Inflammatory macrophage treated with lipopolysaccharide for 1 hour (primary cell): ENCODE results near the gene PCDHGA7.
"Not testable (repeated sequence)": the region's sequence is repeated elsewhere in the genome, so short reads cannot be mapped to it uniquely, and the experiment has no call there.

Experiments used
- DNase-seq, 2 donors: peaks; one replicate each; pipeline ENCODE4 v3.0.0-alpha.2; 2020 to 2022

Gene PCDHGA7

DNA sequence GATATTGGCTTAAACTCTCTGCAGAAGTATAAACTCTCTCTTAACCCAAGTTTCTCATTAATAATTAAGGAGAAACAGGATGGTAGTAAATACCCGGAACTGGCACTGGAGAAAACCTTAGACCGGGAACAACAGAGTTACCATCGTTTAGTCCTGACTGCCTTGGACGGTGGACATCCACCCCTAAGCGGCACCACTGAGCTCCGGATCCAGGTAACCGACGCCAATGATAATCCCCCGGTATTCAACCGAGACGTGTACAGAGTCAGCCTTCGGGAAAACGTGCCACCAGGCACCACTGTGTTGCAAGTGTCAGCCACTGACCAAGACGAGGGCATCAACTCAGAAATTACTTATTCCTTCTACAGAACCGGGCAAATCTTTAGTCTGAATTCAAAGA, 16.1 kb downstream of the PCDHGA7 start:
- DNase-seq, result no peak

- DNase-seq, result no peak
Measured at GRCh38 chr5:141399555-141400258, 17.2 kb downstream of the PCDHGA7 start.

DNA sequence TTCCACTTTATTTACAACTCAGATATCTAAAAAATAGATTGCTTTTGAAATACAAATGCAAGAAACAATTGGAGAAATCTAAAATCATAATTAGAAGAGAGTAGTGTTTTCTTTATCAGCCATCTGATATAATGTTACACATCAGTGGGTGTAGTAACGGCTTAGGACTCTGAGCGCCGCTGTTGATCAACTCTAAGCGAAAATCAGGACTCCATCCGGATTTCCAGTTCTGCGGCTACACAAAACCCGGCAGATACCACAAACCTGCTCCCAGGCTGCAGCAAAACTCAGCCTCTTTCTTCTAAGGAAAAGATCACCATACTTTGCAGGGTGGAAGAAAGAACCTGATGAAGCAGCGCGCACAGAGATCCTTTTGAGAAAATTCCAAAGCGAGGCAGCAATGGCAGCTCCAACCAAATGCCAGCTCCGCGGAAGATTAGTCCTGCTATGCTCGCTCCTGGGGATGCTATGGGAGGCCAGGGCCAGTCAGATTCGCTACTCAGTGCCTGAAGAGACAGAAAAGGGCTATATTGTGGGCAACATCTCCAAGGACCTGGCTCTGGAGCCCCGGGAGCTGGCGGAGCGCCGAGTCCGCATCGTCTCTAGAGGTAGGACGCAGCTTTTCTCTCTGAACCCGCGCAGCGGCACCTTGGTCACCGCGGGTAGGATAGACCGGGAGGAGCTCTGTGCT, 20.2 kb downstream of the PCDHGA7 start, which contains the start of gene PCDHGA9:
PCDHGA9 (plus strand) TSS at position 226 of the 691 bp plus-strand sequence; CDS start at position 401, 175 bp downstream.
- peak; percentile 11 to 36 for DNase-seq

DNA sequence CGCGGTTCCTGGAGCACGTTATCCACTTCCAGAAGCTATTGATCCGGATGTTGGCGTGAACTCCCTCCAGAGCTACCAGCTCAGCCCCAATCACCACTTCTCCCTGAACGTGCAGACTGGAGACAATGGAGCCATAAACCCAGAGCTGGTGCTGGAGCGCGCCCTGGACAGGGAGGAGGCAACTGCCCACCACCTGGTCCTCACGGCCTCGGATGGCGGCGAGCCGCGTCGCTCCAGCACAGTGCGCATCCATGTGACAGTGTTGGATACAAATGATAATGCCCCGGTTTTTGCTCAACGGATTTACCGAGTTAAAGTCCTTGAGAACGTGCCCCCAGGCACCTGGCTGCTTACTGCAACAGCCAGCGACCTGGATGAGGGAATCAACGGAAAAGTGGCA, 20.8 kb downstream of the PCDHGA7 start:
- no peak for DNase-seq

DNA sequence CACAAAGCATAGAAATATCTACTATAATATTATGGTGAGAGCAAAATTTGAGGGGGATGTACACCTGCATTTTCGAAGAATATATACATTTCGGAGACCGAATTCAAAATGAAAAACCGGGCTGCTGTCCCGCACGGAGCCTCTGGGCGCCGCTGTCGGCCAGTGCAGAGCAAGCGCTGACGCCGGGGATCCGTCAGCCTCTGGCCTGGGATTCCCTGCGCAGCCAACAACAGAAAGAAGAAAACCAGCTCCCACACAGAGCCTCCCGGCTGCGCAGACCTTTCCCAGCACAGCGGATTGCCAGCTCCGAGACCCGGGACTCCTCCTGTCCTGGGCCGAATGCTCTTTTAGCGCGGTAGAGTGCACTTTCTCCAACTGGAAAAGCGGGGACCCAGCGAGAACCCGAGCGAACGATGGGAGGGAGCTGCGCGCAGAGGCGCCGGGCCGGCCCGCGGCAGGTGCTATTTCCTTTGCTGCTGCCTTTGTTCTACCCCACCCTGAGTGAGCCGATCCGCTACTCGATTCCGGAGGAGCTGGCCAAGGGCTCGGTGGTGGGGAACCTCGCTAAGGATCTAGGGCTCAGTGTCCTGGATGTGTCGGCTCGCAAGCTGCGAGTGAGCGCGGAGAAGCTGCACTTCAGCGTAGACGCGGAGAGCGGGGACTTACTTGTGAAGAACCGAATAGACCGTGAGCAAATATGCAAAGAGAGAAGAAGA, 25.4 kb downstream of the PCDHGA7 start, which contains the start of gene PCDHGB6:
PCDHGB6 (plus strand) TSS at position 232 of the 716 bp plus-strand sequence; CDS start at position 414, 182 bp downstream.
- peak; percentile 43 to 54 for DNase-seq

GRCh38 chr5:141409598-141410306, 27.2 kb downstream of the PCDHGA7 start:
- DNase-seq, result no peak

GRCh38 chr5:141411575-141411974, 29.0 kb downstream of the PCDHGA7 start:
- DNase-seq, result no peak

- DNase-seq, result peak; percentile 51 to 64
Measured at GRCh38 chr5:141412854-141413539, 30.5 kb downstream of the PCDHGA7 start, which contains the start of gene PCDHGA10. PCDHGA10 (plus strand) TSS chr5:141412987; CDS start chr5:141413176, 189 bp downstream.

- no peak for DNase-seq
Measured at GRCh38 chr5:141413540-141414069, 31.1 kb downstream of the PCDHGA7 start.

DNA sequence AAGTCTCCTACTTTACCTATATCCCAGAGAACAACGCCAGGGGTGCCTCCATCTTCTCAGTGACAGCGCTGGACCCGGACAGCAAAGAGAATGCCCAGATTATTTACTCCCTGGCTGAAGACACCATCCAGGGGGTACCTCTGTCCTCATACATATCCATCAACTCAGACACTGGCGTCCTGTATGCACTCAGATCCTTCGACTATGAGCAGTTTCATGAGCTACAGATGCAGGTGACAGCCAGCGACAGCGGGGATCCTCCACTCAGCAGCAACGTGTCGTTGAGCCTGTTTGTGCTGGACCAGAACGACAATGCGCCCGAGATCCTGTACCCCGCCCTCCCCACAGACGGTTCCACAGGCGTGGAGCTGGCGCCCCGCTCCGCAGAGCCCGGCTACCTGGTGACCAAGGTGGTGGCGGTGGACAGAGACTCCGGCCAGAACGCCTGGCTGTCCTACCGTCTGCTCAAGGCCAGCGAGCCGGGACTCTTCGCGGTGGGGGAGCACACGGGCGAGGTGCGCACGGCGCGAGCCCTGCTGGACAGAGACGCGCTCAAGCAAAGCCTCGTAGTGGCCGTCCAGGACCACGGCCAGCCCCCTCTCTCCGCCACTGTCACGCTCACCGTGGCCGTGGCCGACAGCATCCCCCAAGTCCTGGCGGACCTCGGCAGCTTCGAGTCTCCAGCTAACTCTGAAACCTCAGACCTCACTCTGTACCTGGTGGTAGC, 32.2 kb downstream of the PCDHGA7 start:
- not testable (repeated sequence) for DNase-seq

DNA sequence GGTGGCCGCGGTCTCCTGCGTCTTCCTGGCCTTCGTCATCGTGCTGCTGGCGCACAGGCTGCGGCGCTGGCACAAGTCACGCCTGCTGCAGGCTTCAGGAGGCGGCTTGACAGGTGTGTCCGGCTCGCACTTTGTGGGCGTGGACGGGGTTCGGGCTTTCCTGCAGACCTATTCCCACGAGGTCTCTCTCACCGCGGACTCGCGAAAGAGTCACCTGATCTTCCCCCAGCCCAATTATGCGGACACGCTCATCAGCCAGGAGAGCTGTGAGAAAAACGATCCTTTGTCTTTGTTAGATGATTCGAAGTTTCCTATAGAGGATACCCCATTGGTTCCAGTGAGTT, 32.7 kb downstream of the PCDHGA7 start:
- not testable (repeated sequence) for DNase-seq

DNA sequence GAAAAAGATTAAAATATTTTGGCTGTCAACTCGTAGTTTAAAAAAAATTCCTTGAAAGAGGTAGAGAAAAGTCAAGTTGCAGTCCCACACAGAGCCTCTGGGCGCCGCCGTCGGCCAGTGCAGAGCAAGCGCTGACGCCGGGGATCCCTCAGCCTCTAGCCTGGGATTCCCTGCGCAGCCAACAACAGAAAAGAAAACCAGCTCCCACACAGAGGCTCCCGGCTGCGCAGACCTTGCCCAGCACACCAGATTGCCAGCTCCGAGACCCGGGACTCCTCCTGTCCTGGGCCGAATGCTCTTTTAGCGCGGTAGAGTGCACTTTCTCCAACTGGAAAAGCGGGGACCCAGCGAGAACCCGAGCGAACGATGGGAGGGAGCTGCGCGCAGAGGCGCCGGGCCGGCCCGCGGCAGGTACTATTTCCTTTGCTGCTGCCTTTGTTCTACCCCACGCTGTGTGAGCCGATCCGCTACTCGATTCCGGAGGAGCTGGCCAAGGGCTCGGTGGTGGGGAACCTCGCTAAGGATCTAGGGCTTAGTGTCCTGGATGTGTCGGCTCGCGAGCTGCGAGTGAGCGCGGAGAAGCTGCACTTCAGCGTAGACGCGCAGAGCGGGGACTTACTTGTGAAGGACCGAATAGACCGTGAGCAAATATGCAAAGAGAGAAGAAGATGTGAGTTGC, 35.1 kb downstream of the PCDHGA7 start, which contains the start of gene PCDHGB7:
PCDHGB7 (plus strand) TSS at position 184 of the 679 bp plus-strand sequence; CDS start at position 367, 183 bp downstream.
- DNase-seq, result peak; percentile 72 to 82

DNA sequence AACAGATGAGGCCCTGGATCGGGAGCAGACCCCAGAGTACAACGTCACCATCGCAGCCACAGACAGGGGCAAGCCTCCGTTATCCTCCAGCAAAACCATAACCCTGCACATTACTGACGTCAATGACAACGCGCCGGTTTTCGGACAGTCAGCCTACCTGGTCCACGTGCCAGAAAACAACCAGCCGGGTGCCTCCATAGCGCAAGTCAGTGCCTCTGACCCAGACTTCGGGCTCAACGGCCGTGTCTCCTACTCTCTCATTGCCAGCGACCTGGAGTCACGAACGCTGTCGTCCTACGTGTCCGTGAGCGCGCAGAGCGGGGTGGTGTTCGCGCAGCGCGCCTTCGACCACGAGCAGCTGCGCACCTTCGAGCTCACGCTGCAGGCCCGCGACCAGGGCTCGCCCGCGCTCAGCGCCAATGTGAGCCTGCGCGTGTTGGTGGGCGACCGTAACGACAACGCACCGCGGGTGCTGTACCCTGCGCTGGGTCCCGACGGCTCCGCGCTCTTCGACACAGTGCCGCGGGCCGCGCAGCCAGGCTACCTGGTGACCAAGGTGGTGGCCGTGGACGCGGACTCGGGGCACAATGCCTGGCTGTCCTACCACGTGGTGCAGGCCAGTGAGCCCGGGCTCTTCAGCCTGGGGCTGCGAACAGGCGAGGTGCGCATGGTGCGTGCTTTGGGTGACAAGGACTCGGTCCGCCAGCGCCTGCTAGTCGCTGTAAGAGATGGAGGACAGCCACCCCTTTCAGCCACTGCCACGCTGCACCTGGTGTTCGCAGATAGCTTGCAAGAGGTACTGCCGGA, 36.7 kb downstream of the PCDHGA7 start:
- no peak for DNase-seq

DNA sequence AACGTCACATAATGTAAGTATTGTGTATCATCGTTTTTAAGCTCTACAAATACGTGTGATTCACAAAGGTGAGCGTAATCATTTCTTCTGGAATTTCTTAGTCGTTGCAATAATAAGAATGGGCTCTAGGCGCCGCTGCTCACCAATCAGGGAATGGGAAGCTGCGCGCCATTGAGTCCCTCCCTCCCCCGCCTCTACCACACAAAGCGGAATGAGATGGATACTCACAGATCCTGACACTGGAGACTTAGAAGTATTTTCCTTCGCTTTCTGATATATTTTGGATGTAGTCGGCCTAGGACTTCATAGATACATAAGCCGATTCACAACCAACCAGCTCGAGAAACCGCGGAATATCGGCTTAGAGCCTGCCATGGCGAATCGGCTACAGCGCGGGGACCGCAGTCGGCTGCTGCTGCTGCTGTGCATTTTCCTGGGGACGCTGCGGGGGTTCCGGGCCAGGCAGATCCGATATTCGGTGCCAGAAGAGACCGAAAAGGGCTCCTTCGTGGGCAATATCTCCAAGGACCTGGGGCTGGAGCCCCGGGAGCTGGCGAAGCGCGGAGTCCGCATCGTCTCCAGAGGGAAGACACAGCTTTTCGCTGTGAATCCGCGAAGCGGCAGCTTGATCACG, 38.4 kb downstream of the PCDHGA7 start, which contains the start of gene PCDHGA11:
PCDHGA11 (plus strand) TSS at position 197 of the 634 bp plus-strand sequence; CDS start at position 374, 177 bp downstream.
- DNase-seq, result peak; percentile 65 to 92

DNA sequence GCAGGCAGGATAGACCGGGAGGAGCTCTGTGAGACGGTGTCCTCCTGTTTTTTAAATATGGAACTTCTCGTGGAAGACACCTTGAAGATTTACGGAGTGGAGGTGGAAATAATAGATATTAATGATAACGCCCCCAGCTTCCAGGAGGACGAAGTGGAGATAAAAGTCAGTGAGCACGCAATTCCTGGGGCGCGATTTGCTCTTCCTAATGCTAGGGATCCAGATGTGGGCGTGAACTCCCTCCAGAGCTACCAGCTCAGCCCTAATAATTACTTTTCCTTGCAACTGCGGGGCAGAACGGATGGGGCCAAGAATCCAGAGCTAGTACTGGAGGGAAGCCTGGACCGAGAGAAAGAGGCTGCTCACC, 38.9 kb downstream of the PCDHGA7 start:
- DNase-seq, result no peak

- no peak for DNase-seq
Measured at GRCh38 chr5:141422742-141423291, 40.3 kb downstream of the PCDHGA7 start.

- no peak for DNase-seq
Measured at GRCh38 chr5:141427783-141428426, 45.4 kb downstream of the PCDHGA7 start.
